GM23338 (cell line): ENCODE data around the gene S100A3. TPM values are rescaled to one million over a fixed set of nuclear protein-coding genes. Genes with fewer than 3 reads are reported as not detected.

ENCODE experiments used
- ATAC-seq: fragments of 200-7000 bp; cut with Tn5 transposase; 3 replicates; pipeline ENCODE4 v1.9.1; 2020
- DNase-seq: peaks from one replicate; pipeline ENCODE4 v3.0.0-alpha.2; 2015; ENCODE audit warnings: low spot score
- H2AFZ ChIP-seq: fragments of 200-600 bp; sonication (generic); 2 replicates; pipeline ENCODE4 v1.8.0; 2016; ENCODE audit warnings: antibody characterized with exemption, mild to moderate bottlenecking, moderate library complexity
- H3F3A ChIP-seq: fragments of 200-600 bp; sonication (generic); replicated peaks from 2 replicates; pipeline ENCODE4 v1.8.0; 2017; ENCODE audit warnings: antibody characterized with exemption, mixed run types, low read depth
- H3K27ac ChIP-seq: fragments of 200-600 bp; sonication (generic); 2 replicates; pipeline ENCODE4 v1.6.1; 2016; ENCODE audit warnings: low read depth
- H3K27me3 ChIP-seq: fragments of 200-600 bp; sonication (generic); 2 replicates; pipeline ENCODE4 v1.8.0; 2016; ENCODE audit warnings: mild to moderate bottlenecking, mixed run types, moderate library complexity; ENCODE audit not compliant: insufficient read depth
- H3K36me3 ChIP-seq: fragments of 200-600 bp; sonication (generic); 2 replicates; pipeline ENCODE4 v1.8.0; 2016; ENCODE audit warnings: mild to moderate bottlenecking; ENCODE audit not compliant: insufficient read depth
- H3K4me1 ChIP-seq: fragments of 200-600 bp; sonication (generic); 2 replicates; pipeline ENCODE4 v1.8.0; 2016; ENCODE audit warnings: mild to moderate bottlenecking, moderate library complexity; ENCODE audit not compliant: insufficient read depth
- H3K4me2 ChIP-seq: fragments of 200-600 bp; sonication (generic); 2 replicates; pipeline ENCODE4 v1.7.1; 2017; ENCODE audit warnings: mixed run types
- H3K4me3 ChIP-seq: fragments of 200-600 bp; sonication (generic); 2 replicates; pipeline ENCODE4 v1.6.1; 2016; ENCODE audit warnings: mixed run types
- H3K79me2 ChIP-seq: fragments of 200-600 bp; sonication (generic); replicated peaks from 2 replicates; pipeline ENCODE4 v1.8.0; 2017; ENCODE audit warnings: mild to moderate bottlenecking; ENCODE audit not compliant: insufficient read depth
- H3K9me2 ChIP-seq: fragments of 200-600 bp; sonication (generic); 2 replicates; pipeline ENCODE4 v1.8.0; 2017; ENCODE audit not compliant: insufficient read depth
- H4K20me1 ChIP-seq: fragments of 200-600 bp; sonication (generic); replicated peaks from 2 replicates; pipeline ENCODE4 v1.8.0; 2017; ENCODE audit warnings: mild to moderate bottlenecking; ENCODE audit not compliant: insufficient read depth
- H3K27ac Mint-ChIP-seq: 2 replicates; pipeline ENCODE4 v1.8.0; 2020; ENCODE audit warnings: inconsistent platforms, mild to moderate bottlenecking, moderate library complexity, mixed read lengths
- H3K27me3 Mint-ChIP-seq: 3 replicates; pipeline ENCODE4 v1.8.0; 2022; ENCODE audit warnings: low read depth, mild to moderate bottlenecking, moderate library complexity, mixed read lengths, inconsistent platforms; ENCODE audit not compliant: insufficient read depth, poor library complexity
- H3K36me3 Mint-ChIP-seq: 3 replicates; pipeline ENCODE4 v1.8.0; 2021; ENCODE audit warnings: low read depth, mild to moderate bottlenecking, inconsistent platforms, moderate library complexity, mixed read lengths
- H3K4me1 Mint-ChIP-seq: 3 replicates; pipeline ENCODE4 v1.8.0; 2020; ENCODE audit warnings: mild to moderate bottlenecking, inconsistent platforms, mixed read lengths
- H3K4me3 Mint-ChIP-seq: 3 replicates; pipeline ENCODE4 v1.8.0; 2021; ENCODE audit warnings: moderate library complexity, mild to moderate bottlenecking, inconsistent platforms, mixed read lengths
- H3K9me3 Mint-ChIP-seq: 3 replicates; pipeline ENCODE4 v1.8.0; 2020; ENCODE audit warnings: moderate library complexity, mild to moderate bottlenecking, inconsistent platforms, mixed read lengths
- CREB1 ChIP-seq: fragments of 250-450 bp; sonication (Bioruptor Pico); IDR thresholded peaks from 2 replicates; pipeline ENCODE4 v1.5.0; 2020; ENCODE audit warnings: low read depth, mild to moderate bottlenecking, moderate library complexity
- ETS1 ChIP-seq: IDR thresholded peaks from 2 replicates; pipeline ENCODE4 v1.6.1; 2016; ENCODE audit warnings: antibody characterized with exemption
- EZH2 ChIP-seq: fragments of 200-600 bp; sonication (generic); IDR thresholded peaks from one replicate; pipeline ENCODE4 v1.8.0; 2017; ENCODE audit warnings: antibody characterized with exemption, mild to moderate bottlenecking, low read depth; ENCODE audit not compliant: unreplicated experiment
- STAT1 ChIP-seq: IDR thresholded peaks from one replicate; pipeline ENCODE4 v1.6.1; 2016; ENCODE audit warnings: antibody characterized with exemption; ENCODE audit not compliant: unreplicated experiment
- ZNF331 ChIP-seq: fragments of 250-450 bp; sonication (Bioruptor Pico); IDR thresholded peaks from 2 replicates; pipeline ENCODE4 v1.5.0; 2020; ENCODE audit warnings: low read depth, mild to moderate bottlenecking, moderate library complexity
- ZNF462 ChIP-seq: fragments of 250-450 bp; sonication (Bioruptor Pico); IDR thresholded peaks from 2 replicates; pipeline ENCODE4 v1.5.0; 2020; ENCODE audit warnings: mild to moderate bottlenecking, moderate library complexity
- polyA plus RNA-seq: library from polyadenylated mRNA; unstranded; fragments of >200 nt; fragmentation: Nextera tagmentation; extraction: Ambion mirVana; gene quantifications from 2 replicates; pipeline ENCODE4 v1.2.1, GENCODE V29; 2016
- total RNA-seq: library from RNA; depleted of rRNA; stranded (reverse); fragments of >200 nt; shearing (Covaris generic); gene quantifications from 2 replicates; pipeline ENCODE4 v1.2.3, GENCODE V29; 2014

Gene S100A3
- total and polyA plus RNA-seq, 2 experiments from 2014 or later = not detected

- Histone ChIP-seq H3K4me3 (no peak overlapping the region), H3K27ac (peak overlapping the region; percentile 52; the same call in 1 of the 2 replicates), H2AFZ (no peak overlapping the region), H3K36me3 (no peaks in the 10 kb centered on the region), H3K4me2 (peak overlapping the region; percentile 73), H3K9me2 (no peaks in the 10 kb centered on the region), H3F3A (0 out of 2 replicates have a peak, but pooled peaks cover 14% of the 10 kb centered on the region), H3K27me3 (no peaks in the 10 kb centered on the region), H3K4me1 (peaks cover 13% of the 10 kb centered on the region), H3K79me2 (no peaks in the 10 kb centered on the region), H4K20me1 (no peaks in the 10 kb centered on the region)
- H3K4me3 Mint-ChIP-seq = peak overlapping the region; percentile 41; the same call in 1 of the 3 replicates
- peak overlapping the region; percentile 86 for H3K27ac Mint-ChIP-seq
- peaks cover 8% of the 10 kb centered on the region for H3K27me3 Mint-ChIP-seq
- no peaks in the 10 kb centered on the region for H3K36me3 Mint-ChIP-seq
- ATAC-seq (peak; percentile 99), DNase-seq (peak; percentile 93)
- TF ChIP-seq STAT1 = no peak
- no peak for TF ChIP-seq EZH2
- TF ChIP-seq ZNF331 (CRISPR knock-in tag) = no peak
- peak; percentile 77 for TF ChIP-seq ETS1
- peak; percentile 92 for TF ChIP-seq ZNF462 (CRISPR knock-in tag)
- TF ChIP-seq CREB1 (CRISPR knock-in tag) = 0 out of 2 replicates have a peak, but pooled peaks have one; percentile 9
- no peaks in the 10 kb centered on the region for H3K9me3 Mint-ChIP-seq
- H3K4me1 Mint-ChIP-seq = peaks cover 18% of the 10 kb centered on the region
Measured at GRCh38 chr1:153598309-153599172, 49.5 kb upstream of the S100A3 start.
